ENCODE measurements around the gene ELF1.

ELF1 gene

DNA sequence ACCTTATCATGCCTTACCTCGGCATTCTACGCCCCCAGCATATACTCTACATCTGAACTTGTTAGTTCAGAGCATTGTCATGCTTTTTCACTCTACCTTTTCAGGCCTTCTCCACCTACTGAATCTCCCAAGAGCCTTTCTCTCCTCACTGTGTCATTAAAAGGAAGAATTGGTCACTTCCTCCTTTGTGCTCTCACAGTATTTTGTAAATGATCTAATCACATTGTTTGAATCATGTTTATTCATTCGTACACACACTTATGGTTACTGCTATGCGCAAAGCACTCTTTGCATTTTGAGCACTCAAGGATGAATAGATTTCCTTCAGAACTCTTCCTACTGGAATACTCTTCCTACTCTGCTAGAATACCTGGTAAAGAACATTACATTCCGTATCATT lies 15.8 kb upstream of the ELF1 start:
- no peak overlapping the region for H3K9ac ChIP-seq (ENCODE audit: low read length)
- no peak overlapping the region for H3K27ac ChIP-seq (ENCODE audit: low read length)
- H3K27me3 ChIP-seq (ENCODE audit: control insufficient read depth, insufficient read depth, low read length): no peaks in the 10 kb centered on the region
- no peak overlapping the region for H3K4me3 ChIP-seq (ENCODE audit: low read length)
- H3K9me3 ChIP-seq (ENCODE audit: control insufficient read depth, low read depth, low read length): no peaks in the 10 kb centered on the region
- H3K36me3 ChIP-seq (ENCODE audit: control insufficient read depth, low read depth, low read length): no peaks in the 10 kb centered on the region
- H3K4me1 ChIP-seq (ENCODE audit: control insufficient read depth, low read depth, low read length): peaks cover 4% of the 10 kb centered on the region

- Histone ChIP-seq H3K4me1 (ENCODE audit: control insufficient read depth, low read depth, low read length) (peaks cover 4% of the 10 kb centered on the region), H3K9ac (ENCODE audit: low read length) (no peak overlapping the region), H3K4me3 (ENCODE audit: low read length) (no peak overlapping the region), H3K9me3 (ENCODE audit: control insufficient read depth, low read depth, low read length) (no peaks in the 10 kb centered on the region), H3K36me3 (ENCODE audit: control insufficient read depth, low read depth, low read length) (no peaks in the 10 kb centered on the region), H3K27me3 (ENCODE audit: control insufficient read depth, insufficient read depth, low read length) (no peaks in the 10 kb centered on the region), H3K27ac (ENCODE audit: low read length) (no peak overlapping the region)
These were observed 15.3 kb upstream of the ELF1 start for GRCh38 chr13:41034382-41034781.

GRCh38 chr13:41032691-41033376 lies 13.7 kb upstream of the ELF1 start:
- H3K36me3 ChIP-seq (ENCODE audit: control insufficient read depth, low read depth, low read length): no peaks in the 10 kb centered on the region
- H3K4me1 ChIP-seq (ENCODE audit: control insufficient read depth, low read depth, low read length): peaks cover 4% of the 10 kb centered on the region
- H3K9me3 ChIP-seq (ENCODE audit: control insufficient read depth, low read depth, low read length): no peaks in the 10 kb centered on the region
- no peaks in the 10 kb centered on the region for H3K27me3 ChIP-seq (ENCODE audit: control insufficient read depth, insufficient read depth, low read length)
- no peak overlapping the region for H3K27ac ChIP-seq (ENCODE audit: low read length)
- H3K9ac ChIP-seq (ENCODE audit: low read length): no peak overlapping the region
- no peak overlapping the region for H3K4me3 ChIP-seq (ENCODE audit: low read length)

GRCh38 chr13:41029629-41030028 lies 10.5 kb upstream of the ELF1 start:
- no peaks in the 10 kb centered on the region for H3K36me3 ChIP-seq (ENCODE audit: control insufficient read depth, low read depth, low read length)
- no peak overlapping the region for H3K9ac ChIP-seq (ENCODE audit: low read length)
- no peaks in the 10 kb centered on the region for H3K9me3 ChIP-seq (ENCODE audit: control insufficient read depth, low read depth, low read length)

GRCh38 chr13:41028051-41028450 lies 8.9 kb upstream of the ELF1 start:
- Histone ChIP-seq H3K27ac (ENCODE audit: low read length) (no peak overlapping the region), H3K9ac (ENCODE audit: low read length) (no peak overlapping the region), H3K4me1 (ENCODE audit: control insufficient read depth, low read depth, low read length) (no peaks in the 10 kb centered on the region), H3K36me3 (ENCODE audit: control insufficient read depth, low read depth, low read length) (no peaks in the 10 kb centered on the region), H3K9me3 (ENCODE audit: control insufficient read depth, low read depth, low read length) (no peaks in the 10 kb centered on the region), H3K4me3 (ENCODE audit: low read length) (no peak overlapping the region), H3K27me3 (ENCODE audit: control insufficient read depth, insufficient read depth, low read length) (no peaks in the 10 kb centered on the region)

More at GRCh38 chr13:41029629-41030028, 10.5 kb upstream of the ELF1 start:
- H3K4me3 ChIP-seq (ENCODE audit: low read length): no peak overlapping the region
- no peaks in the 10 kb centered on the region for H3K4me1 ChIP-seq (ENCODE audit: control insufficient read depth, low read depth, low read length)
- H3K27ac ChIP-seq (ENCODE audit: low read length): no peak overlapping the region
- H3K27me3 ChIP-seq (ENCODE audit: control insufficient read depth, insufficient read depth, low read length): no peaks in the 10 kb centered on the region

DNA sequence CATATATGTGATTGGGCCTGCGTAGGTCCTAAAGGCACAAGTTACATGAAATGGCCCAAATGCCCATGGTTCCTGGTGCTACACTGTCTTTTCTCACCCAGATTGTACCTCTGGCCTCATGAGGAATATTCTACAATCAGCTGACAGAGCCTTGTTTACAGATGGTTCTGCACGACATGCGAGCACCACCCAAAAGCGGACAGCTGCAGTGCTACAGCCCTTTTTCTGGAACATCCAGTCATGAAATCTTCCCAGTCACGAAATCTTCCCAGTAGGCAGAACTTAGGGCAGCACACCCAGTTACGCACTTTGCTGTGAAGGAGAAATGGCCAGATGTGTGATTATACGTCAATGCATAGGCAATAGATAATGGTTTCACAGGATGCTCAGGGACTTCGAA lies 7.7 kb upstream of the ELF1 start:
- Histone ChIP-seq H3K4me3 (ENCODE audit: low read length) (no peak overlapping the region), H3K9ac (ENCODE audit: low read length) (no peak overlapping the region), H3K9me3 (ENCODE audit: control insufficient read depth, low read depth, low read length) (no peaks in the 10 kb centered on the region), H3K27ac (ENCODE audit: low read length) (no peak overlapping the region), H3K36me3 (ENCODE audit: control insufficient read depth, low read depth, low read length) (no peaks in the 10 kb centered on the region), H3K27me3 (ENCODE audit: control insufficient read depth, insufficient read depth, low read length) (no peaks in the 10 kb centered on the region), H3K4me1 (ENCODE audit: control insufficient read depth, low read depth, low read length) (no peaks in the 10 kb centered on the region)

- H3K4me1 ChIP-seq (ENCODE audit: control insufficient read depth, low read depth, low read length): no peaks in the 10 kb centered on the region
These were observed 6.4 kb upstream of the ELF1 start for GRCh38 chr13:41025518-41025917.

GRCh38 chr13:41019578-41020347 lies 647 bp upstream of the ELF1 start:
- Histone ChIP-seq H3K9ac (ENCODE audit: low read length) (no peak overlapping the region), H3K27ac (ENCODE audit: low read length) (no peak overlapping the region), H3K4me3 (ENCODE audit: low read length) (no peak overlapping the region), H3K36me3 (ENCODE audit: control insufficient read depth, low read depth, low read length) (no peaks in the 10 kb centered on the region), H3K9me3 (ENCODE audit: control insufficient read depth, low read depth, low read length) (no peaks in the 10 kb centered on the region), H3K27me3 (ENCODE audit: control insufficient read depth, insufficient read depth, low read length) (no peaks in the 10 kb centered on the region), H3K4me1 (ENCODE audit: control insufficient read depth, low read depth, low read length) (peaks cover 24% of the 10 kb centered on the region)

More at GRCh38 chr13:41025518-41025917, 6.4 kb upstream of the ELF1 start:
- no peak overlapping the region for H3K9ac ChIP-seq (ENCODE audit: low read length)
- H3K27me3 ChIP-seq (ENCODE audit: control insufficient read depth, insufficient read depth, low read length): no peaks in the 10 kb centered on the region
- H3K4me3 ChIP-seq (ENCODE audit: low read length): no peak overlapping the region
- H3K36me3 ChIP-seq (ENCODE audit: control insufficient read depth, low read depth, low read length): no peaks in the 10 kb centered on the region
- no peaks in the 10 kb centered on the region for H3K9me3 ChIP-seq (ENCODE audit: control insufficient read depth, low read depth, low read length)
- H3K27ac ChIP-seq (ENCODE audit: low read length): no peak overlapping the region

DNA sequence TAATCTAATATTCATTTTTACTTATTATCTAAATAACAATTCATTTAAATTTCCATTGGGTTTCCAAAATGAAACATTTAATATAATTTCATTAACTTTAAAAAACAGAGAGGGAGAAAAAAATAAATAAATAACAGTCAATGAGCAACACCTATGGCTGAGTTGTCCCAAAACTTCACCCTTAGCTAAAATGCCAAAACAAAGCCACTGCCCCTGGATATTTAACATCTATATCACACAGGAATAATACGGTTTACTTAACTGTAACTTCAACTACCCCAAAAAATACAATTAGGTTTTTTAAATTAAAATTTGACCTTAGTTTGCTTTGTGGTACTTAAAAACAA lies 541 bp downstream of the ELF1 start:
- no peak overlapping the region for H3K4me3 ChIP-seq (ENCODE audit: low read length)
- H3K27me3 ChIP-seq (ENCODE audit: control insufficient read depth, insufficient read depth, low read length): no peaks in the 10 kb centered on the region
- no peak overlapping the region for H3K9ac ChIP-seq (ENCODE audit: low read length)
- H3K9me3 ChIP-seq (ENCODE audit: control insufficient read depth, low read depth, low read length): no peaks in the 10 kb centered on the region
- H3K4me1 ChIP-seq (ENCODE audit: control insufficient read depth, low read depth, low read length): peaks cover 28% of the 10 kb centered on the region
- no peak overlapping the region for H3K27ac ChIP-seq (ENCODE audit: low read length)
- H3K36me3 ChIP-seq (ENCODE audit: control insufficient read depth, low read depth, low read length): no peaks in the 10 kb centered on the region

DNA sequence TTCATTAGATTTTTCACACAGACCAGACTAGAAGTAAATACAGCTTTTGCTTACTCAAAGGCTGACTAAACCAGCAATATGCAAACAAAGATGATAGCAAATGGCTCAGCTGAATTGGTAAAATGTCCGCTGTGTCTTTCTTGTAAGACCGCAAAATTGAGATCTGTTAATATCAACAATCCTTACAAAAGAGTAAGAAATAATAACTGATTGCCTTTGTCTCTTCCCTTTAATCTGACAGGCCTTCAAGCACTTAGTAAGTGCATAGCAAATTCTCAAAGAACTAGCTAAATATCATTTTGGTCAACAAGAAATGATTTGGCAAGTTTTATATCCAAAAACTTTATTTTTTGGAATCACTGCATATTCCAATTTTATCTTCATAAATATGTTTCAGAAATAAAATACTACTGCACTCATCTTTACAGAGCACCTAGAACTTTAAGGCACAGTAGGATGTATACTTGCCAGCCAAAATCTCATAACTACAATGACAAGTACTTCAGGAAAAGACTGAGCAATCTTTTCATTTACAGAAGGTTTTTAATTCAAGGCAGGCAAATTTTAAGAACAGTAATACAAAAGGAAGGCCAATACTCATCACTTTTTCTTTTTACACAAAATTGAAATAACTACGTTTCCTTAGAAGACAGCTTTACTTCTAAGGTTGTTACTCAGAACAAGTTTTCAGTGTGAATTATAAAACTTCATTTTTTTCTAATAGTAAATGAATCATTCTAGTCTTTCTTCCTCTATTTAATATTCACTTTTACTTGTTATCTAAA lies 1.1 kb downstream of the ELF1 start:
- no peak overlapping the region for H3K27ac ChIP-seq (ENCODE audit: low read length)
- H3K4me1 ChIP-seq (ENCODE audit: control insufficient read depth, low read depth, low read length): peaks cover 28% of the 10 kb centered on the region
- H3K27me3 ChIP-seq (ENCODE audit: control insufficient read depth, insufficient read depth, low read length): no peaks in the 10 kb centered on the region
- no peak overlapping the region for H3K9ac ChIP-seq (ENCODE audit: low read length)
- H3K9me3 ChIP-seq (ENCODE audit: control insufficient read depth, low read depth, low read length): no peaks in the 10 kb centered on the region
- H3K4me3 ChIP-seq (ENCODE audit: low read length): no peak overlapping the region
- no peaks in the 10 kb centered on the region for H3K36me3 ChIP-seq (ENCODE audit: control insufficient read depth, low read depth, low read length)

DNA sequence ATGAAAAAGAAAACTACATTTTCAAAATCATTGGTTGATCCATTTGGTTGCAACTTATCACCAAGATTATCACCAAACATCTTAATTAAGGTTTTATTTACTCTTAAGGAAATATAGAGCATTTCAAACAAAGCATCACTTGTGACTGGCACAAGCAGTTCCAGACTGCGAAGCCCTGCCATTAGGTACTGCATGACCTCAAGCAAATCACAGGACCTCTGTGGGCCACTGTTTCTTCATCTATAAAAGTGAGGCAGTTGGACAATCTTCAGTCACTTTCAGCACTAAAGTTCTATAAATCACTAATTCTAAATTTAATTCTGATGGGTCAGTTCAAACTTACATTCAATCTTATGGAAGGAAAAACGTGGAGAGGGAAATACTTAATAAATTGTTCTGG lies 2.0 kb downstream of the ELF1 start:
- no peaks in the 10 kb centered on the region for H3K27me3 ChIP-seq (ENCODE audit: control insufficient read depth, insufficient read depth, low read length)
- peaks cover 28% of the 10 kb centered on the region for H3K4me1 ChIP-seq (ENCODE audit: control insufficient read depth, low read depth, low read length)
- no peak overlapping the region for H3K9ac ChIP-seq (ENCODE audit: low read length)
- no peak overlapping the region for H3K27ac ChIP-seq (ENCODE audit: low read length)
- H3K36me3 ChIP-seq (ENCODE audit: control insufficient read depth, low read depth, low read length): no peaks in the 10 kb centered on the region
- H3K4me3 ChIP-seq (ENCODE audit: low read length): no peak overlapping the region
- no peaks in the 10 kb centered on the region for H3K9me3 ChIP-seq (ENCODE audit: control insufficient read depth, low read depth, low read length)
